CD4-positive, alpha-beta T cell treated with Interleukin-2 at 100 ng/mL for 4 hours (primary cell): ENCODE results near the gene ARHGEF10L.

Source experiments
- DNase-seq: peaks from one replicate; pipeline ENCODE4 v3.0.0-alpha.2; 2020; ENCODE audit warnings: low spot score

Gene ARHGEF10L

DNA sequence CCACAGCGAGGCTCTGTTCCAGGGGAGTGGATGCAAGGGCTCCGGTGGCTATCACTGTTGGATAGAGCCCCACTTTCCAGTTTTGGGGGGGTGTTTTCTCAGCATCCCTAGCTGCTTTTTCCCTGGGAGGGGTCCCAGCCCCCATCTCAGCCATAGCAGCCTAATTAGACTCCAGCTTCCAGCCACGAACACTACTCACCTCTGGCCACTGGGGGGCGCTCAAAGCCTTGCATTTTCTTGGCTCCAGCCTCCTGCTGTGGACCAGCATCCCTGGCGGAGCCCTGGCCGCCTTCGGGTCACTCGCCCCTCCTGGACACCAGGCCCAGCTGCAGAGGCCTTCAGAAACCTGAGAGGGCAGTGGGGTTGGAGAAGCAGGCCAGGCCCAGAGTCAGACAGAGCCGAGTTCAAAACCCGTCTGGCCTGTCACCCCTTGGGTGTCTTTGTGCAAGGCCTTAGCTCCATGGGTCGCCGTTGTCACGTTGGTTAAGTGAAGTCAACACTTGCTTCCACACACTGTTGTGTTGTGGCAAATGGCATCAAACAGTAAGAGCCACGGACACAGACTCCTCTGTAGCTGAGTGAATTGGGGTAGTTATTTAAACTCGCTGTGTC is 122.2 kb downstream of the ARHGEF10L start:
- peak; percentile 23 for DNase-seq

- DNase-seq, result no peak
Measured at GRCh38 chr1:17662296-17662695, 122.8 kb downstream of the ARHGEF10L start.

GRCh38 chr1:17662786-17663185 is 123.3 kb downstream of the ARHGEF10L start:
- DNase-seq, result no peak

GRCh38 chr1:17663646-17664045 is 124.1 kb downstream of the ARHGEF10L start:
- DNase-seq, result no peak

DNA sequence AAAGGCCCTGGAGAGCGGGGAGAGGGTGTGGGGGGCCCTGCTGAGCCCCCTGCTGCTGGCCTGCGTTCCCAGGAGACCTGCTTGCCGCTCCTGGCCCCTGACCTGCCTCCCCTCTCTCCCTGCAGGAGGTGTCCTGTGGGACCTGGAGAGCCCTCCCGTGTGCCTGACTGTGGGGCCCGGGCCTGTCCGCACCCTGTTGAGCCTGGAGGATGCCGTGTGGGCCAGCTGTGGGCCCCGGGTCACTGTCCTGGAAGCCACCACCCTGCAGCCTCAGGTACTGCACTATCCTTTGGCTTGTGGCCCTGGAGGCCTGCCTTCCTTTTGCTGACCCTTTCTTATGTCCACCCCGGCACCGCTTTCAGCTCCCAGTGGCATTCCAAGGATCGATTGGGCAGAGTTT is 124.8 kb downstream of the ARHGEF10L start:
- no peak for DNase-seq

DNA sequence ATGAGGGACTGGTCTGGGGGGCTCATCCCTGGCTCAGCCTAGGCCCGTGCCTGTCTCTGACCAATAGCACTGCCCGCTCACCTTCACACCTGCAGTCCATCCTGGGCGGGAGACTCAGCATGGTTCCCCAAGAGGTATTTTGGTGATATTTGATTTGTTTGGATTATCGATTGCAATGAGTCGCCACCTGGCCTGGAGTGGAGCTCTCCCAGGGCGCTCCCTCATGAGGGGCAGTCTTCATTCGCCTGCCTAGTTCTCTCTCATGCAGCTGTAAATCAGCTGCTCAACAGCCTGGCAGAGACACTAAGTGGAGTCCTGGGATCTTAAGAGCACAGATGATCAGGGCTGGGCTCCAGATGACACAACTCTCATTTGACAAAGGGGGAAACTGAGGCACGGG is 125.6 kb downstream of the ARHGEF10L start:
- no peak for DNase-seq

DNA sequence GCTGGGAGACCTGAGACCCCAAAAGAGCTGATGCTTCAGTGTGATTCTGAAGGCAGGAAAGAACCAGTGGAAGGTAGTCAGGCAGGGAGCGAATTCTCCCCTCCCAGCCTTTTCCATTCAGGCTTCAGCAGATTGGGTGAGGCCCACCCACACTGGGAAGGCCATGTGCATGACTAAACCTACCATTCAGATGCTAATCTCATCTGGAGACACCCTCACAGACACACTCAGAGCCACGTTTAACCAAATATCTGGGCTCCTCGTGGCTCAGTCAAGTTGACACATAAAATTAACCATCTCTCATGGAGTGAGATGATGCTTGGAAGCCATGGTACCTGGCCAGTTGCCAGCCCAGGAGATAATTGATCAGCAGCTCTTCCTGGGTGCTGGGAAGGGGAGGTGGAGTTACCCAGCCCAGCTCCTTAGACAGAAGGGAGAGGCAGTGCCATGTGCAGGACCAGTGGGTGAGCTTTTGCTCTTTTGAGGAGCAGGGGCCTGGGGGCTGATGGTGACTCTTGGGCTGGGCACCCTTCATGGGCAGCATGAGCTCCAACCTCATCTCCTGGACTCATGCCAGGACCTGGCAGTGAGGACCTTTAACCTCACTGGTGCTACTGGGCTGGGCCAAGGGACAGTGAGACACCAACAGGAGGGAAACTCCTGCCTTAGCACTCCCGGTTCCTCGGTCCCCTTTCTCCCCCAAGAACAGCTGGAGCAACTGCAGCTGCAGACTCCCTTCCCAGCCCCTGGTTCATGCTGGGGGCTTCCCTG is 126.6 kb downstream of the ARHGEF10L start:
- no peak for DNase-seq

DNA sequence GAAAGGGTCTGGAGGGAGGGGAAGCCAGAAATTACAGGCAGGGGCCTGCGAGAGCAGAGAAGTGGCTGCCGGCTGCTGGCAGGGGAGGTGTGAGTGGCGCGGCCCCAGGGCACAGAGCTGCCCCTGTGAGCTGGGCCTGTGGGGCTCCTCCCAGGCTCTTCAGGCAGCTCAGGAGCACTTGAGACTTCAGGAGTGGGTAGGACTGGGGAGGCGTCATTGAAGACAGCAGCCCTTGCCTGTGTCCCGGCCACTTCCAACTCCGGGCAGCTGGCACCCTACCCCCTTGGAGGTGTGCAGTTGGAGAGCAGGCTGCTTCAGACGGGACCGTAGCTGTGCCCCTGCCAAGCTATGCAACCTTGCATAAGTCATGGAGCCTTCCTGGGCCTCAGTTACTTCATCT is 128.1 kb downstream of the ARHGEF10L start:
- no peak for DNase-seq

DNA sequence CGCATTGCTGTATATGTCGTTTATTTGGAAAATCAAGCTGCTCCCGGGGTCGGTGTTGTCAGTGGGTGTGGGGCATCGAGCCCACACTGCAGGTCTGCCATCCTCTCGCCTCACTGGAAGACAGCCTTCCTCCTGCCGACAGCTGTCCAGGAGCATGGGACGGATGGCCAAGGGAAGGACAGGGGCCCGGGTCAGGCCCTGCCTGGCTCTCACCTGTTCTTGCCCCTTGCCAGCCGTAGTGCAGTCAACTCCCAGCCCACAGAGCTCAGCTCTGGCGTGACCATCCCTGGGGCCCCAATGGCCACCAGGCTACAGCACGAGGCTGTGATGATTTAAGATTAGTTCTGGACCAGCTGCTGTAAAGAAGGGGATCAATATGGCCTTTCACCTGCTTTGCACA is 128.7 kb downstream of the ARHGEF10L start:
- DNase-seq, result no peak

DNA sequence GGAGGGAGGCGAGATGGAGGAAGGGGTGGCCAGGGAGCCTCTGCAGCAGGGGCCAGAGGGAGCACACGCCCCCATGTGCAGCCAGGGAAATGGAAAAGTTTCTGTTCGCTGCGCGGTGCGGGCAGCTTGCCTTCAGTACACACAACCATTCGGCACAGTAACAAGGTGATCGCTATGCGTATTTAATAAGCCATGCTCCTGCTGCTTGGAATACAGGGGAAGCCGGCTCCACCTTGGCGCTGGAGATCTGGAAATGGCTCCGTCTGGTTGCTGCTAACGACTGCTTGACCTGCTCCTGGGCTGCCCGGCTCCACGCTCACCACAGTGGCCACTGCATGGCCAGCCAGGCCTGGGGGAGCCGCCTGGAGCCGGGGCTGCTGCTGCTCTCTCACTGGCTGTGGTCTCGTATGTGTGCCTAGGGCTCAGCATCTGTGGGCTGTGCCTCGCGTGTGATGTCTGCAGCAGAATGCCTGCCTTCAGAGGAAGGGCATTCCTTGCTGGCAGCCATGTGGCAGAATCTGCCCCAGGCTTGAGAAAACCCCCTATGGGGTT is 129.2 kb downstream of the ARHGEF10L start:
- DNase-seq, result no peak

DNA sequence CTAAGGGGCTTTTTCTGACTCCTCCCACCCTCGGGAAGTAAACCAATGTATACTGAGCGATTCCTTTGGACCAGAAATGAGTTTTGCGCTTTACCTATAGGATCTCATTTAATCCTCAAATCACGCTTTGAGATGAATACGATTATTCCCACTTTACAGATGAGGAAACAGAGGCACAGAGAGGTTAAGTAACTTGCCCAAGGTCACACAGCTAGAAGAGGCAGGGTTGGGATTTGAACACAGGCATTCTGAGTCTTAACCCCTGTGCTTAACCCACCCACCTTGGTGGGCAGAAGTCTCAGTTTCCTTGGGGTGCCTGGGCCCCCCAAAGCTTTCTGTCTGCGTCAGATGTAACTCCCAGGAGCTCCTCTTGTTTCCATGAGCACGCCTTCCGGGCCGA is 129.8 kb downstream of the ARHGEF10L start:
- no peak for DNase-seq

- DNase-seq, result no peak
Measured at GRCh38 chr1:17669866-17670451, 130.5 kb downstream of the ARHGEF10L start.

- no peak for DNase-seq
Measured at GRCh38 chr1:17670587-17671313, 131.3 kb downstream of the ARHGEF10L start.

GRCh38 chr1:17671314-17671705 is 131.8 kb downstream of the ARHGEF10L start:
- no peak for DNase-seq

DNA sequence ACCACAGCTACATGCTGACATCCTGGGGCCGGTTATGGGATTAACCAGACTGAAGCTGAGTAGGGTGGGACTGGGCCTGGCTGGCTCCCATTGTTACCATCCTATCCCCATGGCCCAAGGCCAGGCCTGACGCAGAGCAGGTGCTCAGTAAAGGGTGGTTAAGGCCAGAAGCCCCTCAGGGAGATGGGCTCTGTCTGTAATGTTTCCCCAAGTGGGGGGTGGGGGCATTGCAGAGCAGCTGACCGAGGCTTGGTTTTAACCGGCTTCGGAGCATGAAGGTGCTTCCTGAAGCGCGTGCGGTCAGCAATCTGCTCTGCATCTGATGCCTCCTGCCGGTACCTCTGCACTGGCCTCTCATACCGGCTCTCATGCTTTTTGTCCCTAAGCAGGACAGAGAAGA is 132.2 kb downstream of the ARHGEF10L start:
- DNase-seq, result no peak

DNA sequence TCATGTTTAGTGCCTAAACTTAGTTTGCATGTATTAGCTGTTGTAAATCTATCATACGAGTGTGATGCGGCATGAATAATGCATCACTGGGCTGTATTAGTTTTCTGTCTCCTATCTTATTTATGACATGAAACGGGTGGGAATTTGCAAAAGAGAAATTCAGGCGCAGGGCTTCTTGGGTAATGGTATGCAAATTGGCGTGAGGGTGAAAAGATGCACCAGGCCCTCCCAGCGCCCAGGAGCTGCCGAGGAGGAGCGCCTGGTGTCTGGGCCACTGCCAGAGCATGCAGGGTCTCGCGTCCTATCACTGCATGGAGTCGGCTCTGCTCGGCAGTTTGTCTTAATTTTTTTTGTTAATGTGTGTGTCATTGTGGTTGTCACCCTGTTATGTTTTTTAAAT is 132.7 kb downstream of the ARHGEF10L start:
- DNase-seq, result no peak

DNA sequence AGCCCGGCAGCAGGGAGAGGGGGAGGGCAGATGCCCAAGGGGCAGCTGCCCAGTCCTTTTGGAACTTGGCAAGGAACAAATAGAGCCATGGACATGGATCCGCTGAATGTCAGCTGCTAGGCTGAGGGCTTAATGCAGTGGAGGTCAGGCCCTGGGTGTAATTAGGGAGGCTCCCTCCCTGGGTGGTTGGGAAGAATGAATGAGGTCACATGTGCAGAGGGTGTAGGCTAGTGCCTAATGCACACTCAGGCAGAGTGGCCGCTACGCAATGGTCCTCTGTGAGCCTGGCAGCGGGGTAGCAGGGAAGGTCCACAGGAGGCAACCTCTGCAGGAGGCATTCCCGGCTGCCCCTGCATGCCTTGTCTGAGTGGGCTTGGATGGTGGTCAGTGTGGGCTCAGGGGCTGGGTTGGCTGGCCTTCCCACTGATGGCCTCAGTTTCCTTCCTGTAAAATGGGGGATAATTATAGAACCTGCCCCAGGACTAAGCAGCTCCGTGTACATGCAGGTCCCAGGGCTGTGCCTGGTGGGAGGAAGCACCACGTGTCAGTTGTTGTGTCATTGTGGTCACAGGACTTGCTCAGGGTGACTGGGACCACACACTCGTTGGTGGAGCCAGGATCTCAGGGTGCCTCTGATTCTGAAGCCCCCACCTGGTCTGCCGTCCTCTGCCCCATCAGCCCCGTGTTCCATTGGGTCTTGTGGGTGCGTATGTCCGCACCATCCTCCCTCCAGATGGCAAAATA is 134.0 kb downstream of the ARHGEF10L start:
- DNase-seq, result no peak

- no peak for DNase-seq
Measured at GRCh38 chr1:17674726-17675500, 135.4 kb downstream of the ARHGEF10L start.

DNA sequence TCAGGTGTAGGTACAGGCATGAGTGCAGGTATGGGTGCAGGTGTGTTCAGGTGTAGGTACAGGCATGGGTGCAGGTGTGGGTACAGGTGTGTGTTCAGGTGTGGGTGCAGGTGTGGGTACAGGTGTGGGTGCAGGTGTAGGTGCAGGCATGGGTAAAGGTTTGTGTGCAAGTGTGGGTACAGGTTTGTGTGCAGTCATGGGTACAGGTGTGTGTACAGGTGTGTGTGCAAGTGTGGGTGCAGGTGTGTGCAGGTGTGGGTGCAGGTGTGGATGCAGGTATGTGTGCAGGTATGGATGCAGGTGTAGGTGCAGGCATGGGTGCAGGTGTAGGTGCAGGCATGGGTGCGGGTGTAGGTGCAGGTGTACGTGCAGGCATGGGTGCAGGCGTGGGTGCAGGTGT is 136.2 kb downstream of the ARHGEF10L start:
- no peak for DNase-seq

GRCh38 chr1:17676387-17677060 is 137.0 kb downstream of the ARHGEF10L start:
- DNase-seq, result no peak
